ENCODE results near the gene CCDC8.
A peak's percentile ranks its signal among the peaks of the same experiment; 100 is the strongest.
"Not testable (repeated sequence)": the region's sequence is repeated elsewhere in the genome, so short reads cannot be mapped to it uniquely, and the experiment has no call there.

Gene CCDC8

DNA sequence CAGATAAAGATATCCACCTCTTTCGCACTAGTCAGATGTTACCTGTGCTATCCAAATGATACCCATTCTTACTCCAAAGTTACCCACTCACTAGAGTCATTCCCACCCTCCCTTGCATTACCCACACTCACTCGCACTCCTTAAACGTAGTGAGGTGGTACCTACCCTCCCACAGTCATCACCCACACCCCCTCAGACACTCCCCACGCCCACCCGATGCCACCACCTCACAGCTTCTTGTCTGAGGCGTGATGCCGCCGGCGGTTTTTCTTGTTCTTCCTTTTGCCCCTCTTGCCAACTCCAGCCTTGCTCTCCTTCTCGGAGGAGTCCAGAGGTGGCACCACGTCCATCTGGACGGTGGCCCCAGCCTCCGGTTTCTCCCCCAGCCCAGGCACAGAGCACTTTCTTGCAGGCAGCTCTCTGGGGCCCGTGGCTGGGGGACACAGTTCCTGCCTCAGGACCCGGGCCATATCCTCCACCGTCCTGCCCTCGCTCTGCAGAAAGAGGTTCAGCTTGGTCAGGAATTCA is 14.2 kb upstream of the CCDC8 start:
- no peak for DNase-seq

DNA sequence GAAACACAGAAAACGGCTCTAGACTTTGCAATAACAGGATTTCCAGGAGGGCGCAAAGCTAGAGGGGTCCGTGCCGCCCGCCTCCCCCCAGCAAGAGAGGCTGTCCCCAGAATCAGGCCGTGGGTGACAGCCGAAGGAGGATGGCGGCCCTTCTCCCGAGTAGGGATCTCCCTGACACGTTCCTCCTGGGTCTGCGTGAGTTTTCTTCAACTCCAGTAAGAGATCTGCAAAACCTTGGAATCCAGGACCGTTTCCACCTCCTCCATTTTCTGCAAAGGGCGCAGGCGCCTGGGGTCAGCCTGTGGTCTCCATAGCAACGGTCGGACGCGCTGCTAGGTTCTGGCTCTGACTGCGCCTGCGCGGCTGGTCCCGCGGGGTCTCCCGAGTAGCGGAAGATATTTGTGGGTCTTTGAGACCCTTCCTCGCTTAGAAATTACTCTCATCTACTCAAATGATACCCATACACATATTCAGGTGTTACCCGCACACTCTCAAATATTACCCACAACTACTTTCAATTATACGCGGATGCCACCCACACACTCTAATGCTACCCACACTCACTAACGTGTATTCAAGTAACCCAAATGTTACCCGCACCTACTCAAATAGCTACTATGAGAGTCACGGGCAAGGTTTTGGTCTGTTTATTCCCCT is 13.3 kb upstream of the CCDC8 start:
- peak; percentile 34 for DNase-seq

DNA sequence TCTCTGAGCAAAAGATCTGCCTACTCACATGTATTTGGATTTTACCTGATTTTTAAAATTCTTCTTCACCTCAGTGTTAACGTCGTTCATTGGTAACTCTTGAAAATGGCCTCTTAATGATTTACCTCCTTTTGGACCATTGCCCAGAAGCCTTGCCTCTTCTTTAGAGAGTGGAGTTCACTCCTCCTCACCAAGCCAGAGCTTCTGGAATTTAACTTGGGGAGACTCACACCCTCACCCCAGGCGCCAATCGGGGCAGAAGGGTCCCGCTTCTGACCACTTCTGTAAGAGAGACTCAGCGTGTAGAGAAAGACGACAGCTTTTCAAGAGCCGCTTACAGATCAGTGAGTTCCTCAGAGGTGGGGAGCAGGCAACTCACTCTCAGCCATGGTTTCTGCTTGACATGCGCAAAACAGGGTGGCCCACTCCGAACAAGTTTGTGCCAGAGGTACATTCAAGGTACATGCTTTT is 12.7 kb upstream of the CCDC8 start:
- DNase-seq = no peak

DNA sequence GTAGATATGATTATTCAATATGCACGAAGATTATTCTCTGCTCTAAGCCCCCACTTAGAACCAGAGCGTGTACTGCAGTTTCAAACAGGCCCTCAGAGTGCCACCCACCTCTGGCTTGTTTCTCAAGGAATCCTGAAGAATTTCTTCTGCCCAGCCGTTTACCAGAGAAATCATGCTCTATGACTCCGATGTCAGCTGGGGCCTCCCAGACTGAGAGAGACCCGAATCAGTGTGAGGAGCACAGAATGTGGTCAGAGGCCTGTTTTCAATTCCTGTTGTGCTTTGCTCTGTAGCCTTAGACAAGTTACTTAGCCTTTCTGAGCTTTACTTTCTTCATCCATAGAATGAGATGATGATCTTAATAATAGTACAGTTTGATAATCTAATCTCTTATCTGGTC is 9.8 kb upstream of the CCDC8 start:
- DNase-seq = no peak

DNA sequence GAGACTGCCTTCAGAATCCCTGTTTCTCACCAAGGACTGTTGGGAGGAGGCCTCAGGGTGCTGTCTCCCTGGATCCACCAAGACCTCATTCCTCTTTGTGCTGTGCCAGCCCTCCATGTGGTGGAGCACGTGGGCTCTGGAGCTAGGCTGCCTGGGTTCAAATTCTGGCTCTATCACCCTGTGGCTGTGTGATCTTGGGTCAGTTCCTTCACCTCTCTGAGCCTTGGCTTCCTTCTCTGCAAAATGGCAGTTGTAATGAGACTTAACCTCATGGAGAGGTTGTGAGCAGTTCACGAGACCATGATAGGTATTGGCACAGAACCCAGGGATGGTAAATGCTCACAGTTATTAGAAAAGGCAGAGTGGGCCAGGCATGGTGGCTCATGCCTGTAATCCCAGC is 9.0 kb upstream of the CCDC8 start:
- no peak for DNase-seq

DNA sequence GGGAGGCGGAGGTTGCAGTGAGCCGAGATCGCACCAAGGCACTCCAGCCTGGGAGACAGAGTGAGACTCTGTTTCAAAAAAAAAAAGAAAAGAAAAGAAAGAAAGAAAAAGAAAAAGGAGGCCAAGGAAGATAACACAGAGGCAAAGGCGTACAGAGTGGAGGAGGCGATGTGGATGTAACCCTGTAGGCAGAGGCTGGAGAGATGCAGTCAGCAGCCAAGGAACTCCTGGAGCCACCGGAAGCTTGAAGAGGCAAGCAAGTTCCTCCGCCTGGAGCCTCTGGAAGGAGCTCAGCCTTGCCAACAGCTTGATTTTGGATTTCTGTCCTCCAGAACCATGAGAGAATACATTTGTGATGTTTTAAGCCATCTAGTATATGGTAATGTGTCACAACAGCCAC is 6.7 kb upstream of the CCDC8 start:
- DNase-seq = no peak

DNA sequence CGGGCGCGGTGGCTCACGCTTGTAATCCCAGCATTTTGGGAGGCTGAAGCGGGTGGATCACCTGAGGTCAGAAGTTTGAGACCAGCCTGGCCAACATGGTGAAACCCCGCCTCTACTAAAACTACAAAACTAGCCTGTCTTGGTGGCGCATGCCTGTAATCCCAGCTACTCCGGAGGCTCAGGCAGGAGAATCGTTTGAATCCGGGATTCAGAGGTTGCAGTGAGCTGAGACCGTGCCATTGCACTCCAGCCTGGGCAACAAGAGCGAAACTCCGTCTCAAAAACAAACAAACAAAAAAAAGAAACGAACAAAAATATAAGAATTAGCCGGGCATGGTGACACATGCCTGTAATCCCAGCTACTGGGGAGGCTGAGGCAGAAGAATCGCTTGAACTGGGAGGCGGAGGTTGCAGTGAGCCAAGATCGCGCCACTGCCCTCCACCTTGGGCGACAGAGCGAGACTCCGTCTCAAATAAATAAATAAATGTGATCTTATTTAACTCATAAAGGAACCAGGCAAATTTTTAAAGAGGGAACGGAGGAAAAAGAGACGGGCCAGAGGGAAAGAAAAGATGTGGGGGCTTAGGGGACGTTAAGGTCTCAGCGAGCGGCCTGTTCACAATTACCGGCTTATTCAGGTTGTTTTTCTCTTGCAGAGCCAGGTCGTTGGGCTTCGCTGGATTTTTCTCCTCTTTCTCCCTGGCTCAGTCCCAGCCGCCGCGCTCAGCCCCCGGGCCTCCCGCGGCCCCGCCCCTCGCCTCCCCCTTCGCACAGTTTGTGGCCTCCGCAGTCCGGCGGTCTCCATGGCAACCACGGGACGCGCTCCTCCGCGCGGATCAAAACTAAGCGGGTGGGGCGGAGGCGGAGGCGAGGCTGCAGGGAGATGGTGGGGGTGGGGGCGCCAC is 2.7 kb upstream of the CCDC8 start:
- DNase-seq = not testable (repeated sequence)

DNA sequence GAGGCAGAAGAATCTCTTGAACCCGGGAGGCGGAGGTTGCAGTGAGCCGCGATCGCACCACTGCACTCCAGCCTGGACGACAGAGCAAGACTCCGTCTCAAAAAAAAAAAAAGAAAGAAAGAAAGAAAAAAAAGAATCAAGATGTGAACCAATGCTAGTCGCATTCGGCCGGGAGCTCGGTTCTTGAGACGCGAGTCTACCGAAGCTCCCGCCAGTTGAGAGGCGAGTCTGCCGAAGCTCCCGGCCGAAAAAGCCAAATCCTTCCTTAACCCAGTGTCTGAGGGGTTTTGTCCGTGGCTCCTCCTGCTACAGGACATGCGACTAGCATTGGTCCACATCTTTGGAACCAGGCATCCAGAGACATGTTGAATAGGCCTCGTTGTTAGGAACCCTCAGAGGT is 1.5 kb upstream of the CCDC8 start:
- not testable (repeated sequence) for DNase-seq

DNA sequence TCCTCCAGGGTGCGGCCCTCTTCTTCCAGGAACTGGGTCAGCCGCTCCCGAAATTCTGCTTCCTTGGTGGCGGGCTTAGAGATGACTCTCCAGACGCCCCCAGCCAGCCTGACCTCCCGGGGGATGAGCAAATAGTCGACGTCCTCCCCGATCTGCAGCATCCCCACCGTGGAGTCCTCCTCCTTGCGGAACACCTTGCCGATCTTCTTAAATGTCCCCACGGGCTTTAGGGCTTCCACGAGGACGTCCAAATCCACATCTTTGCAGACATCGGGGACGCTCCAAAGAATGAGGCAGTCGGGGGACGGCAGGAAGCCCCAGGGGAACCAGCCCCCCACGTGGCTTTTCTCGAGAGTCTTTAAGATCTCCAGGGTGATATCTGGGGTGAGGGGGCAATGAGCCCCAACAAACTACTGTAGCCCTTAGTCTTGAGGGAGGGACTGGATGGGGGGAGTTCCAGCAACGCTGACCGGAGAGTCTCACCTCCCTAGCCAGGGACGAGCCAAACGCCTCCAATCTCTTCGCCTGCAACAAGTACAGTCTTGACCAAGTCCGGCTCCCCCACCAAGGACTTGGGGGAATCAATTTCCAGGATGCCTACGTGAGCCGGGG is 608 bp downstream of the CCDC8 start:
- no peak for DNase-seq

DNA sequence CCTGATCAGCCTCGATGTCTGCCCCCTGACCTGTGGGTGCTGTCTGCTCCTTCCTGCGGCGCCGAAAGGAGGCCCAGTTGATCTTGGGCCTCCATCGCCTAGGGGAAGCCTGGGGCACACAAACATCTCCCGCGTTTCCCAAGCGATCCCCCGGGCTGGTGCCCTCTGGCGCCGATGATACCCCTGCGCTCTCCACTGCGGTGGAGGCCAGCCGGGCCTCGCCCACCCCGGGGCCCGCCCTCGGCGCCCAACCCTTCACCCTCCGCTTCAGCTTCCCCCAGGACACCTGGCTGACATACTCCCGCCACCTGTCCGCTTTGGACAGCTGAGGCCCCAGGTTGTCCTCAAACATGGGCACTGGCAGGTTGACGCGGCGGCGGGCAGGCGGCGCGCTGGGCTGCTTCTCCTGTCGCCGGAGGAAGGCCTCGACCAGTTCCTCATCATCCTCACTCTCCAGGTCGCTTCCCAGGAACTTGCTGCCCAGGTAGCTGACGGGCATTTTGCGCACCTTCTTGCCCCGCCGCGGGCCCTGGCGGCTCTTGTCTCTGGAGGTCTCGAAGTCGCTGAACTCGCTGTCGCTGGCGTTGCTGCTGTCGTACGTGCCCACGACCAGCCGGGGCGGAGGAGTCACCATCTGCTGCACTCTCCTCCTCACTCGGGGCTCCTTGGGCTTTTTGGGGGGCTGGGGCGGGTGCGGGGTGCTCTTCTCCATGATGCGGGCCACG is 1.3 kb downstream of the CCDC8 start:
- DNase-seq = no peak

DNA sequence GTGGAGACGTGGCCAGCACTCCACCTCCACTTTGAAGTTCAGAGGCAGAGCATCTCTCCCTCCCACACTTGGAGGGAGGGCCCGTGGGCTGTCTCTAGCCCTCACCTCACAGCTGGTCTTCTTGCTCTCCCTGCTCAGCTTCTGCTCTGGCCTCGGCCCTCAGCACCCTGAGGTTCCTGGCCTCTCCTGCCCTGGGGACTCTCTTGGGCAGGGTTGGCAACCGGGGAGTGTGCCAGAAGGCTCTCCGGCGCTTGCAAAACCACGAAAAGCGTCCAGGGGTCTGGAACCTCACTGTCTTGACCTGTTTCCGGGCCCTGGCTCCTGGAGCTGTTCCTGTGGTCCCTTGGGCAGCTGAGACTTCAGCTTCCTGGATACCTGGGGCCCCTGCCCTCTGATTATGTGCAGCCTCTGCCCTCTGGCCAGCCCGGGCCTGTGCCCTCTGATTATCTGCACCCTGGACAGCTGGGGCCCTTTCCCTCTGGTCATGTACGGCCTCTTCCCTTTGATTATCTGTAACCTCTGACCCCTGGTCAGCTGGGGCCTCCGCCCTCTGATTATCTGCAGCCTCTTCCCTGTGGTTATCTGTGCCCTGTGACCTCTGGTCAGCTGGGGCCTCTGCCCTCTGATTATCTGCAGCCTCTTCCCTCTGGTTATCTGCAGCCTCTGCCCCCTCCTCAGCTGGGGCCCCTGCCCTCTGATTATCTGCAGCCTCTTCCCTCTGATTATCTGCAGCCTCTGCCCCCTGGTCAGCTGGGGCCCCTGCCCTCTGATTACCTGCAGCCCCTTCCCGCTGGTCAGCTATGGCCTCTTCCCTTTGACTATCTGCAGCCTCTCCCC is 2.1 kb downstream of the CCDC8 start:
- no peak for DNase-seq

DNA sequence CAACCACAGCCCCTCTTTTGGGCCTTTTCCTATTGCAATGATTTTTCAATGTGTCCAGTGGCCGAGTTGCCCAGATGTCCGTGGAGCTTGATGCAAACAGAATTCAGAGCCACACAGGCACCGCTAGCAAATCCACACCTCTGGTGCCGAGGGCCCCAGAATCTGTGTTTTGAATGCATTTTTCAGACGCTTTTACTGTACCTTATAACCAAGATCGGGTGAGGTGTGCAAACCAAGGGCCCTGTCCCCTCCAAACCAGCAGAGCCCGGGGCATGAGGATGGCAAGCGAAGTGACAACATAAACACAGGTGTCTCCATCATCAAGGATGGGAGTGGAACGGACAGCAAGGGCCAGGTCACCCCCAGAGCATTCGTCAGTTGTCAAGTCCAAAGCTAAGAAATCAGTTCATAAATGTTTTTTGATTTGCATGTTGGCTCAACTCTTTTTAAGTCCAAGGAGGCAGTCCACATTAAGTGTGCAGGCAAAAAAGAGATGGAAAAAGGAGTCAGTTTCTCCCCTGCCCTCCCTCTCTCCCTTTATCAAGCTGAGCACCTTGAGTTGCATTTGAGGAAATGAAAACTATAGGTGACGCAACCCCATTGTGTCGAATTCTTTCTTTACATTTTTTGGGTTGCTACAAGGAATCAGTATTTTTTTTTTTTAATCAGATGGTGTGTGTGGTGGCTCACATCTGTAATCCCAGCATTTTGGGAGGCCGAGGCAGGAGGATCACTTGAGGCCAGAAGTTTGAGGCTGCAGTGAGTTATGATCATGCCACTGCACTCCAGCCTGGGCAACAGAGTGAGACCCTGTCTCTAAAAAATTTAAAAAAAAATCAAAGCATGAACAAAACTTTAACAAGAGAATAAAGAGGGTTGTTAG is 2.9 kb downstream of the CCDC8 start:
- no peak for DNase-seq

DNA sequence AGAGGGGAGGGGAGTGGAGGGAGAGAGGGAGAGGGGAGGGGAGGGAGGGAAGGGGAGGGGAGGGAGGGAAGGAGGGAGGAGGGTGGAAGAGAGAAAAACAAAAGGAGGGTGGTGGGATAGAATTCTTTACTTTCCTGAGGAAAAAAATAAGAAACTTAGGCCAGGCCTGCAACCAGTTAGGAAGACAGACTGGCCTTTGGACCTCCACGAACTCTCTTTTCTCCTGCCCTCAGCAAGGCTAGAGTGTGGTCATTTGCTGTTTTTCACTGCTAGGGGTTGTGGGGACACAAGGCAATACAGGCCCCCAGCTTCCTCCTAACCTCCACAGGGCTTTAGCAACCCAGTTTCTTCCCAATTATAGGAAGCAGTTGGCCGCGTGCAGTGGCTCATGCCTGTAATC is 4.2 kb downstream of the CCDC8 start:
- no peak for DNase-seq

DNA sequence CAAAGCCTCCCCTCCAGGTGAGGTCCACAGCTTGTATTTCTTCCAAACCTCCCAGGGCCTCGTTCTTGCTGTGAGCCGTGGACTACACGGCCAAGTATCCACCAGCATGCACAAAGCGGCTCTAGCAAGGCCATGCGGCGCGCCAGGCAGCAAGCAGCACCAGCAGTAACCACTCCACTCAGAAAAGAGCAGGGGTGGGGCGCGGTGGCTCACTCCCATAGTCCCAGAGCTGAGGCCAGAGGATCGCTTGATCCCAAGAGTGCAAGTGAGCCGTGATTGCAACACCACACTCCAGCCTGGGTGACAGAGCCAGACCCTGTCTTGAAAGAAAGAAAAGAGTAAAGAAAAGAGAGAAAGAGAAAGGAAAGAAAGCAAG is 4.7 kb downstream of the CCDC8 start:
- no peak for DNase-seq

DNA sequence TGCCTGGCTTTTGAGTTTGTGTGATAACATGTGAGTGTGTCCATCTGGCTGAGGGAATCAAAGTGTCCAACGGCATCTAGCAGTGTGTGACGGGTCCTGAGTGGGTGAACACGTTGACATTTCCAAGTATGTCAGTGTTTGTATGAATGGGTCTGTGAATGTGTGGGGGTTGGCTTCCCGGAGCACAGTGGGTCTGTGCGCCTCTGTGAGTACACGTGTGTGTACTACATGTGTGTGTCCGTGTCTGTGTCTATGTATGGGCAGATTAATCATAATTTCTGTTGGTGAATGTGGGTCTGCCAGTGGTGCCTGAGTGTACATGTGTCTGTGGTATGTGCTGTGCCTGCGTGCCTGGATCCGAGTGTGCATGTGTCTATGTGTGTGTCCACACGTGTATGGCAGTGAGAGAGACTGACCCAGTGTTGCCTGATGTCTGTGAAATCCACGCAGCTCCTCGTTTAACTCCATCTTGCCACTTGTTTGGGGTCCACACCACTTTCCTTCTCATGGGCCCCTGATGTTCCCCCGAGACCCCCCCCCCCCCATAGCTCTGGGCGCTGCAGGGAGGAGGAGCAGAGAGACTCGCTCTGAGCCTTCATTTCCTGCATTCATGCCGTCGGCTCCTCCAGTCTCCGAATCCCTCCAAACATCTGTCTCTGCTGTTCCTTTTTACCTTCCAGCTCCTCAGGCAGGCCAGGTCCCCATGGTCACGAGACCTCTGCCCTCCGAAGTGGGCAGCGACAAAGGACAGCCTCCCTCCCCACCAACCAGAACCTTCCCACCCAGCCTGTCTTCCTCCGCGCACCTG is 5.3 kb downstream of the CCDC8 start:
- no peak for DNase-seq

DNA sequence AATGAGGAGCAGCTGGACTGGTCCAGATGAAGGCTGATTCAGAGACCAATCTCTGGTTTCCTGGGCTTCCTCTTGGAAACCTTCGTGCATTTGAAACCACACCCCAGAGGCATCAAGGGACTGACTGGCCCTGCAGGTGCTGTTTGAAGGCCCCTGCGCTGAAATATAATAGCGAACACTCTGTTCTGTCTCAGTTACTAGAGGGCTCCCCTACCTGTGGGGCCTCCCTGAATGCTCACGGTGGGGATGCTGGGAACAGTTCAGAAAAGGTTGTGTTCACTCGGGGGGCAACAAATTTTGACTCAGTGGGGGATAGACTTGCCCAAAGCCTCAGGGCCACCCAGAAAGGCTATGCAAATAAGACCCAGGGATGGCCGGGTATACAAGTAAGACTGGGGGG is 6.4 kb downstream of the CCDC8 start:
- no peak for DNase-seq

DNA sequence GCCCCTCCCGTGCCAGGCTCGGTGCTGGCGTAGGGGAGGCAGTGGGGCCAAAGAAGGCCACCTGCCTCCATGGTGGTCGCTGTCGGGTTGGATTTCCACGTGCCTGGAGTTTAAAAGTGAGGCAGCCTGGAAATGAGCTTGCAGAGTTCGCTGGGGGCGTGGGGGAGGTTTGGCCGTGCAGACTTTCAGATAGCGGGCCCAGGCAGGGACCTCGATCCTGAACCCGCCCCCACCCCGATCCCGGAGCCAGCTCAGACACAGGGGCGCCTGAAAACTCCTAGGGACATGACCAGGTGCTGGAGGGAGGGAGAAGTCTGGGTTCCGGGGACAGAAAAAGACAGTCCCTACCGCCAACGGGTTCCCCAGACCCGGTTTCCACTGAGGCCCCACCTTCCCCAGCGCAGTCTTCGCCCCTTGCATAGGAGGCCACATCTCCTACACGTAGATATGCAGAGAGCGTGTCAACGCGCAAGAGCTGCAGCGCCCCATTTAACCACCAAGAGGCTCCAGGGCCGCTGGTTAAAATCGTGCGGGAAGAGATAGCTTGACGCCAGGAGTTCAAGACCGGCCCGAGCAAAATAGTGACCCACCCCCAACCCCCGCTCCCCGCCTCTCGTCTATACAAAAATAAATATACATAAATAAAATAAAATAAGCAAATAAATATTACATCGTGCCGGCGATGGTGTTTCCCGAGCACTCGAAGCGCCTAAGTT is 8.5 kb downstream of the CCDC8 start:
- DNase-seq = no peak

DNA sequence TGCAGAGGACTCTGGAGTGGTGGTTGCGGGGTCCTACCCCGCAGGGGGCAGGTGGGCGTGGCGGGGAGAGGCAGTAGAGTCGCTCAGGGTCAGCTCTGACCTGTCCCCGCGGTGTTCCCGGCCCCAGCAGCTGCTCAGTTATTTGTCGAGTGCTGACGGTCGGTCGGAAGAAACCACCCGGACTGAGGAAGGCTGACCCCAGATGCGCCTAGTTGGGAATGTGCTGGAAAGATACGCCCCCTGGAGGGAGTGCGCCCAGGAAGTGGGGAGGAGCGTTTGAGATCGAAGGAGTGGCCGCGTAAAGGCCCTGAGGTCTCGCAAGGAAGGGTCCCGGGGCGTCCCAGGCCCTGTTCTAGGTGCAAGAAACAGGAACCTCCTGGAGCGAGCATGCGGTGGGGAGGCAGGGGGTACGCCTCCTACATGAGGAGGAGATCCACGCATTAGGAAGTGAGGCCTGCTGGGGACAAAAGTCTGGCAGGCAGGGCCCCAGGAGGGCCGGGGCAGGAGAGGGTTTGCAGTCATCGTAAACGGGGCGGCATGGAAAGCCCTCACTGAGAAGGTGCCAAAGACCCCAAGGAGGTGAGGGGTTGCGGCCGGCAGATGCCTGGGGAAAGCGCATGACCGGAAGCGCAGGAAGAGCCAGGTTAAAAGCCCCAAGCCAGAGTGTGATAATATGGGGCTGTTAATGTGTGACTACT is 9.2 kb downstream of the CCDC8 start:
- no peak for DNase-seq

DNA sequence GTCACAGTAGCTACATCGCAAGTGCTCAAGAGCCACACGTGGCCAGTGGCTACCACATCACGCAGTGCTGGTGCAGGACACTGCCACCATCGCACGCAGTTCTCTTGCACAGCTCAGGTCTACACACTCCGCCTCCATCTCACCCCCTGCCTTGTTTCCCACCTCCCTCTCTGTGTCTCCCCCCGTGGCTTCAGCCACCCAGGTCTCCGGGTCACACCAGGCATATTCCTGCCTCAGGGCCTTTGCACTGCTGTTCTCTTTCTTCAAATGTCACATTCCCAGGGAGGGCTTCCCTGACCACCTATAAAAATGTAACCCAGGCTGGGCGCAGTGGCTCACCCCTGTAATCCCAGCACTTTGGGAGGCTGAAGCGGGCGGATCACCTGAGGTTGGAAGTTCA is 10.6 kb downstream of the CCDC8 start:
- DNase-seq = no peak
